Endothelial cell (in vitro differentiated cells): Measurements from ENCODE around the gene APLF. TPM values are rescaled to one million over a fixed set of nuclear protein-coding genes. Genes with fewer than 3 reads are reported as not detected.

Source experiments
- DNase-seq: peaks from one replicate; pipeline ENCODE4 v3.0.0; 2021; ENCODE audit warnings: low spot score
- H3K27ac Mint-ChIP-seq: one replicate; pipeline ENCODE4 v1.8.0; 2021; ENCODE audit warnings: mixed read lengths, inconsistent platforms; ENCODE audit not compliant: unreplicated experiment
- H3K27me3 Mint-ChIP-seq: one replicate; pipeline ENCODE4 v1.8.0; 2021; ENCODE audit warnings: mild to moderate bottlenecking, moderate library complexity, mixed read lengths, inconsistent platforms; ENCODE audit not compliant: unreplicated experiment
- H3K36me3 Mint-ChIP-seq: one replicate; pipeline ENCODE4 v1.8.0; 2021; ENCODE audit warnings: mild to moderate bottlenecking, low read depth, mixed read lengths, inconsistent platforms; ENCODE audit not compliant: unreplicated experiment
- H3K4me1 Mint-ChIP-seq: one replicate; pipeline ENCODE4 v1.8.0; 2021; ENCODE audit warnings: mild to moderate bottlenecking, mixed read lengths, inconsistent platforms; ENCODE audit not compliant: unreplicated experiment
- H3K4me3 Mint-ChIP-seq: one replicate; pipeline ENCODE4 v1.8.0; 2021; ENCODE audit warnings: mild to moderate bottlenecking, mixed read lengths, inconsistent platforms; ENCODE audit not compliant: unreplicated experiment
- H3K9me3 Mint-ChIP-seq: one replicate; pipeline ENCODE4 v1.8.0; 2021; ENCODE audit warnings: mixed read lengths, inconsistent platforms; ENCODE audit not compliant: unreplicated experiment
- total RNA-seq: library from RNA; stranded (reverse); fragmentation: NEBNext Ultra II Directional; extraction: Animal tissue kit (Norgen Biotek cat#: 25700); gene quantifications from one replicate; pipeline ENCODE4 v1.2.1, GENCODE V29; 2021; ENCODE audit not compliant: unreplicated experiment
- TF ChIP-seq, protein P1 (sequence below): fragments of 200-600 bp; sonication (generic); IDR thresholded peaks from one replicate; pipeline ENCODE4 v1.5.0; 2021; ENCODE audit warnings: antibody characterized with exemption; ENCODE audit not compliant: unreplicated experiment

APLF gene
- total RNA-seq, 1 donor from 2014 or later: 12.9 TPM

- Mint-ChIP-seq H3K27me3 (no peaks in the 10 kb centered on the region), H3K4me3 (no peak overlapping the region), H3K36me3 (peaks cover 8% of the 10 kb centered on the region), H3K4me1 (no peaks in the 10 kb centered on the region), H3K9me3 (no peaks in the 10 kb centered on the region), H3K27ac (no peak overlapping the region)
- TF ChIP-seq, protein P1, sequence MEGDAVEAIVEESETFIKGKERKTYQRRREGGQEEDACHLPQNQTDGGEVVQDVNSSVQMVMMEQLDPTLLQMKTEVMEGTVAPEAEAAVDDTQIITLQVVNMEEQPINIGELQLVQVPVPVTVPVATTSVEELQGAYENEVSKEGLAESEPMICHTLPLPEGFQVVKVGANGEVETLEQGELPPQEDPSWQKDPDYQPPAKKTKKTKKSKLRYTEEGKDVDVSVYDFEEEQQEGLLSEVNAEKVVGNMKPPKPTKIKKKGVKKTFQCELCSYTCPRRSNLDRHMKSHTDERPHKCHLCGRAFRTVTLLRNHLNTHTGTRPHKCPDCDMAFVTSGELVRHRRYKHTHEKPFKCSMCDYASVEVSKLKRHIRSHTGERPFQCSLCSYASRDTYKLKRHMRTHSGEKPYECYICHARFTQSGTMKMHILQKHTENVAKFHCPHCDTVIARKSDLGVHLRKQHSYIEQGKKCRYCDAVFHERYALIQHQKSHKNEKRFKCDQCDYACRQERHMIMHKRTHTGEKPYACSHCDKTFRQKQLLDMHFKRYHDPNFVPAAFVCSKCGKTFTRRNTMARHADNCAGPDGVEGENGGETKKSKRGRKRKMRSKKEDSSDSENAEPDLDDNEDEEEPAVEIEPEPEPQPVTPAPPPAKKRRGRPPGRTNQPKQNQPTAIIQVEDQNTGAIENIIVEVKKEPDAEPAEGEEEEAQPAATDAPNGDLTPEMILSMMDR: no peak
- DNase-seq: no peak
Observed at GRCh38 chr2:68506170-68506569, 38.8 kb downstream of the APLF start.

GRCh38 chr2:68512326-68512725 lies 44.9 kb downstream of the APLF start:
- H3K9me3 Mint-ChIP-seq: no peaks in the 10 kb centered on the region
- no peak for DNase-seq
- no peaks in the 10 kb centered on the region for H3K4me1 Mint-ChIP-seq

DNA sequence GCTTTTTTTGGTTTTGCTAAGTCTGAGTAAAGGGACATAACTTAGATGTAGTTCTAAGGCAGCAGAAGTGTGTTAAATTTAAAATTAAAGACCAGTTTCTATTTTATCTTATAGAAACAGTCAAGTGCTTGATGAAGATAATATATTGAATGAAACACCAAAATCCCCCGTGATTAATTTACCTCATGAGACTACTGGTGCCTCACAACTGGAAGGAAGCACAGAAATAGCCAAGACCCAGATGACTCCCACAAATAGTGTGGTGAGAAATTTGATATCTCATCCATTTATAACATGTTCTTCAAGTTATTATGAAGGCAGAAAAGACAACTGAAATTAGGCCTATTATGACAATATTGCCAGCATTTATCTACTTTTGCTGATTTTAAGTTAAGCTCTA lies 45.6 kb downstream of the APLF start:
- no peak overlapping the region for H3K27ac Mint-ChIP-seq
- no peak for DNase-seq
- peaks cover 6% of the 10 kb centered on the region for H3K36me3 Mint-ChIP-seq

More at GRCh38 chr2:68512326-68512725, 44.9 kb downstream of the APLF start:
- TF ChIP-seq, protein P1: no peak
- H3K27ac Mint-ChIP-seq: no peak overlapping the region
- no peaks in the 10 kb centered on the region for H3K27me3 Mint-ChIP-seq
- H3K4me3 Mint-ChIP-seq: no peak overlapping the region
- peaks cover 7% of the 10 kb centered on the region for H3K36me3 Mint-ChIP-seq

GRCh38 chr2:68514316-68514929 lies 47.0 kb downstream of the APLF start:
- Mint-ChIP-seq H3K9me3 (no peaks in the 10 kb centered on the region), H3K4me1 (no peaks in the 10 kb centered on the region), H3K4me3 (no peak overlapping the region), H3K36me3 (no peaks in the 10 kb centered on the region), H3K27ac (no peak overlapping the region), H3K27me3 (no peaks in the 10 kb centered on the region)
- TF ChIP-seq, protein P1: no peak
- DNase-seq: no peak

More for the DNA sequence above, 45.6 kb downstream of the APLF start:
- Mint-ChIP-seq H3K27me3 (no peaks in the 10 kb centered on the region), H3K4me3 (no peak overlapping the region), H3K4me1 (no peaks in the 10 kb centered on the region), H3K9me3 (no peaks in the 10 kb centered on the region)
- TF ChIP-seq, protein P1: no peak

- Mint-ChIP-seq H3K4me1 (no peaks in the 10 kb centered on the region), H3K4me3 (no peak overlapping the region), H3K9me3 (no peaks in the 10 kb centered on the region), H3K36me3 (no peaks in the 10 kb centered on the region), H3K27ac (no peak overlapping the region), H3K27me3 (no peaks in the 10 kb centered on the region)
- DNase-seq: no peak
- TF ChIP-seq, protein P1: no peak
Observed at GRCh38 chr2:68516051-68516955, 48.9 kb downstream of the APLF start.
